ENCODE measurements around the gene C3orf18.

Gene C3orf18

DNA sequence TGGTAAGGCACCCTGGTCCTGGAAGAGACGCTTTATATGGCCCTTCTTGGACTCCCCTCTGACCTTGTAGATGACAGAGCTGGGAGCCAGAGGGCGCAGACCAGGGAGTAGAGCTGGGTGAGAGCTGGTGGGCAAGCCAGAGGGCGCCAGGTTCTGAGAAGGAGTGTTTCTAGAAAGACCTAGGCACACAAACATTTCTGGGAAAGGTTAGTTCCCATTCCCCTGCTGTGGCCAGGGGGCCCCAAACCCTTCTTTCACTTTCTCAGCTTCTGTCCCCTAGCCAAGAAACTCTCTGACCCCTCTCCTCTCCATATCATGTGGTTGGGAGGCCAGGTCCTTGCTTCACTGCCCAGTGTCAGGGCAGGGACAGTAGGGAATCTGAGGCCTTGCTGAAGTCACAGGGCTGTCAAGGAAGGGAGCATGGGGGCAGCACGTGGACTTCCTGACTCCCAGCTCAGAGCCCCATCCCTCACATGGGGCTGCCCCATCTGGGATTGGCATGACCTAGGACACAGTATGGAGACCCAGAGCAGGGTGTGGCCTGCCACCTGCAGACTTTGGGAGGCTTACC lies 5.3 kb upstream of the C3orf18 start:
- TF ChIP-seq, protein P1, sequence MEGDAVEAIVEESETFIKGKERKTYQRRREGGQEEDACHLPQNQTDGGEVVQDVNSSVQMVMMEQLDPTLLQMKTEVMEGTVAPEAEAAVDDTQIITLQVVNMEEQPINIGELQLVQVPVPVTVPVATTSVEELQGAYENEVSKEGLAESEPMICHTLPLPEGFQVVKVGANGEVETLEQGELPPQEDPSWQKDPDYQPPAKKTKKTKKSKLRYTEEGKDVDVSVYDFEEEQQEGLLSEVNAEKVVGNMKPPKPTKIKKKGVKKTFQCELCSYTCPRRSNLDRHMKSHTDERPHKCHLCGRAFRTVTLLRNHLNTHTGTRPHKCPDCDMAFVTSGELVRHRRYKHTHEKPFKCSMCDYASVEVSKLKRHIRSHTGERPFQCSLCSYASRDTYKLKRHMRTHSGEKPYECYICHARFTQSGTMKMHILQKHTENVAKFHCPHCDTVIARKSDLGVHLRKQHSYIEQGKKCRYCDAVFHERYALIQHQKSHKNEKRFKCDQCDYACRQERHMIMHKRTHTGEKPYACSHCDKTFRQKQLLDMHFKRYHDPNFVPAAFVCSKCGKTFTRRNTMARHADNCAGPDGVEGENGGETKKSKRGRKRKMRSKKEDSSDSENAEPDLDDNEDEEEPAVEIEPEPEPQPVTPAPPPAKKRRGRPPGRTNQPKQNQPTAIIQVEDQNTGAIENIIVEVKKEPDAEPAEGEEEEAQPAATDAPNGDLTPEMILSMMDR (IDR thresholded peaks at IDR 0.05; ENCODE audit: low read depth, low read length) = no peak
- TF ChIP-seq MYC (IDR thresholded peaks at IDR 0.05; ENCODE audit: low read depth, low read length) (no peak), POLR2A (IDR thresholded peaks at IDR 0.05; ENCODE audit: extremely low read depth, insufficient read length) (no peak)
- TF ChIP-seq, protein P2, sequence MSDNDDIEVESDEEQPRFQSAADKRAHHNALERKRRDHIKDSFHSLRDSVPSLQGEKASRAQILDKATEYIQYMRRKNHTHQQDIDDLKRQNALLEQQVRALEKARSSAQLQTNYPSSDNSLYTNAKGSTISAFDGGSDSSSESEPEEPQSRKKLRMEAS (IDR thresholded peaks at IDR 0.05; ENCODE audit: low read depth, low read length) = no peak
- DNase-seq (ENCODE audit: low read depth) = no peak
- no peak overlapping the region for H3K4me3 ChIP-seq (ENCODE audit: low read depth, low read length)

DNA sequence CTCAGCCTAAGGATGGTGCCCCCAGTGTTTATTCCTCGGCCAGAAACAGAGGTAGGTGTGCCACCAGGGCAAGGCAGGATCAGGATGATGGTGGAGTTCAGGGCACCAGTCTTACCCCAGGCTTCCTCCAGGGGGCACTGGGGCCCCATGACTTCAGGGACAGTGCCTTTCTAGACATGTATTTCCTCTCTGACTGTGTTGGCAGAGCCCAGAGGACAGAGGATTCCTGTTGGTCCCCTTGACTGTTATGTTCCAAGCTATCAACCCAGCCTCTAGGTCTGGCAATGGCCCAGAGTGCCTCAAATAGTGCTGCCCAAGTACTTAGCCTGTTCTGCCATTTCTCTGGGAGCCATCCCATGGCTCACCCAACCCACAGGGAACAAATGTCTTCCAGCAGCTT lies 4.6 kb upstream of the C3orf18 start:
- DNase-seq (ENCODE audit: low read depth) = peak; percentile 78
- H3K4me3 ChIP-seq (ENCODE audit: low read depth, low read length) = no peak overlapping the region
- TF ChIP-seq POLR2A (IDR thresholded peaks at IDR 0.05; ENCODE audit: extremely low read depth, insufficient read length) (no peak), MYC (IDR thresholded peaks at IDR 0.05; ENCODE audit: low read depth, low read length) (peak; percentile 40; the same call in 1 of the 2 replicates)
- TF ChIP-seq, protein P2 (IDR thresholded peaks at IDR 0.05; ENCODE audit: low read depth, low read length) = peak; percentile 46; the same call in 1 of the 2 replicates
- TF ChIP-seq, protein P1 (IDR thresholded peaks at IDR 0.05; ENCODE audit: low read depth, low read length) = peak; percentile 89

DNA sequence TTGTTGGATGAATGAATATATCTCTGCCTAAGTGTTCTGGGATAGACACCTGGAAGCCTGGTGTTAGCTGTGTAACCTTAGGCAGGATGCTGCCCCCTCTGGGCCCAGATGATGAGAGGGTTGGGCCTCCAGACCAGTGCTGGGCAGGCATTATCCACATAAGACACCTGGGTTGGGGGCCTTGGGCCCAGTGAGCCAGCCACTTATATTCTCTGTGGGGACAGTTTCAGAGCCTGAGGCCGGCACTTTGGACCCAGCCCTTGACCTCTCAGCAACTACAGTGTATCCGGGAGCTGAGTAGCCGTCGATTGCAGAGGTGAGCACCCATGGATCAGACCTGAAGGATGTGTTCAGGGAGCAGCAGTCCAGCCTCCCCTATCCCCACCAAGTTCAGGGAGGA lies 3.9 kb upstream of the C3orf18 start:
- DNase-seq (ENCODE audit: low read depth) = no peak
- TF ChIP-seq, protein P1 (IDR thresholded peaks at IDR 0.05; ENCODE audit: low read depth, low read length) = no peak
- TF ChIP-seq MYC (IDR thresholded peaks at IDR 0.05; ENCODE audit: low read depth, low read length) = no peak
- TF ChIP-seq, protein P2 (IDR thresholded peaks at IDR 0.05; ENCODE audit: low read depth, low read length) = no peak
- TF ChIP-seq POLR2A (IDR thresholded peaks at IDR 0.05; ENCODE audit: extremely low read depth, insufficient read length) = no peak
- no peak overlapping the region for H3K4me3 ChIP-seq (ENCODE audit: low read depth, low read length)

DNA sequence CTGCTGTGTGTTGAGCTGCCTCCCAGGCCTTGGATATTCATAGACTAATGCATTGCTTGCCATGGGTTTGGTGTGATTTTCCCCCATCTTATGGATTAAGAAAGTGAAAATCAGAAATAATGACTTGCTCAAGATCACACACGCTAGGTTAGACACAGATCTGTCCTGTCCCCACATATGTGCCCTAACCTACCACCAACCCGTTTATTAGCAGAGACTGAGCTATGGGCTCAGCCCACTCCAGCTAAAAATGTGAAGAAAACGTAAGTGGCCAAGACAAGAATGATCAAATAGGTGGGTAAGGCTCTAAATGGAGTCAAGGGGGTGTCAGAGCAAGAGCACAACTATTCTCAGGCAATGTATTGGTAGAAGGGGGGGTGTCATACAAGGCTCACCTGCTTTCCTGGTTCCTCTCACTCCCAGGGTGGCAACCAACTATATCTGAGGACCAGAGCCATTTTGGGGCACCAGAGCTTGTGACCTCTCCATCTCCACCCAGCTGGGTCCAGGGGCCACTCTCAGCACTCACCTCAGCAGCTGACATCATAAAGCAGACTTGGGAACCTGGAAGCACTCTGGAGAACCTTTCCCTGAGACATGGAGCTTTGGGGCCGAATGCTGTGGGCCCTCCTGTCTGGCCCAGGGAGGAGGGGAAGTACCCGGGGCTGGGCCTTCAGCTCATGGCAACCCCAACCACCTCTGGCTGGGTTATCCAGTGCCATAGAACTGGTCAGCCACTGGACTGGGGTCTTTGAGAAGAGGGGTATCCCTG lies 3.1 kb upstream of the C3orf18 start:
- DNase-seq (ENCODE audit: low read depth) = no peak
- peak overlapping the region; percentile 93 for H3K4me3 ChIP-seq (ENCODE audit: low read depth, low read length)
- TF ChIP-seq, protein P1 (IDR thresholded peaks at IDR 0.05; ENCODE audit: low read depth, low read length) = no peak
- TF ChIP-seq MYC (IDR thresholded peaks at IDR 0.05; ENCODE audit: low read depth, low read length) (no peak), POLR2A (IDR thresholded peaks at IDR 0.05; ENCODE audit: extremely low read depth, insufficient read length) (no peak)
- TF ChIP-seq, protein P2 (IDR thresholded peaks at IDR 0.05; ENCODE audit: low read depth, low read length) = no peak

DNA sequence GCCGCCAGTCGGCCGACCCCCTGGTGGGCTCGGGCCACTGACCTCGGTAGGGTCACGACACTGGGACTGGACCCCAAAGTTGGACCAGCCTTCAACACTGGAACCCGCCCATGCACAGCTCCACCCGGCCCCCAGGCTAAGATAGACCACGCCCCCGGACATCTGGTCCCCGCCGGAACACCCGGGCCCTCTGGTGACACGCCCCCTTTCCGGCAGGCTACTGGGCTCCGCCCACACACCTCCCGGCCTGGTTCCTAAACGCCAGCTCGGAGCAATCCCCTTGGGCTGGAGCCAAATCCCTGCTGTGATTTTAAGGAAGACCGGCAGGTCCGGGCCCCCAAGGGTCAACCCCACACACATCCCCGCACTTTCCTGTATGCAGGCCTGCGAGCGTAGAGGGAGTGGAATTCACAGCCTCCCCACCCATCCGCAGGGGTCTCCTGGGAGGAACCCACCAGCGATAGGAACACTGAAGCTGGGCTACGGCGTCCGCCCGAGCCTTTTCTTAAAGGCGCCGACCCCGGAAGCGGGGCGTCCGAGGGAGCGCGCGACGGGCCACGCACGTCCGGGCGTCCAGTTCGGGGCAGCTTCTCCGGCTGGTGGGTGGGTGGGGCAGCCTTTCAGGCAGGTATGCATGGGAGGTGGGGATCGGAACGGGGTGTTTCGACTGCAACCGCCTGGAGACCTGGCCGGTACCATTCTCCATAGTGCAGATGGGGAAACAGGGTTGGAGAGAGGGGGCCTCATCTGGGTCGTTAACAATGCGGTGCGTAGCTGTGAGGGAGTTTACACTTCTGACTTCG lies 1.6 kb upstream of the C3orf18 start, which contains the start of gene HEMK1:
HEMK1 (plus strand) TSS at position 576 of the 803 bp plus-strand sequence. CDS start 1,583 bp downstream, outside the sequence.
- peak within 1 kb of the TSS; percentile 93 for H3K4me3 ChIP-seq (ENCODE audit: low read depth, low read length)
- DNase-seq (ENCODE audit: low read depth) = peak; percentile 93
- TF ChIP-seq MYC (IDR thresholded peaks at IDR 0.05; ENCODE audit: low read depth, low read length) (peak; percentile 54), POLR2A (IDR thresholded peaks at IDR 0.05; ENCODE audit: extremely low read depth, insufficient read length) (peak; percentile 41)
- TF ChIP-seq, protein P2 (IDR thresholded peaks at IDR 0.05; ENCODE audit: low read depth, low read length) = 0 out of 2 replicates have a peak, but pooled peaks have one; percentile 40
- TF ChIP-seq, protein P1 (IDR thresholded peaks at IDR 0.05; ENCODE audit: low read depth, low read length) = no peak

Data from NB4 (cell line).